NCI-H510A treated with DMSO at 0.1 percent for 48 hours (cell line): Measurements from ENCODE around the gene ARHGEF38.
"Not testable (repeated sequence)": the region's sequence is repeated elsewhere in the genome, so short reads cannot be mapped to it uniquely, and the experiment has no call there.

Source experiments
- DNase-seq: peaks from one replicate; lab custom pipeline; 2025; lab: John Stamatoyannopoulos, UW

The ARHGEF38 gene

GRCh38 chr4:105652286-105652888 lies 100.0 kb downstream of the ARHGEF38 start:
- no peak for DNase-seq

- DNase-seq, result no peak
Measured at GRCh38 chr4:105657117-105657765, 104.8 kb downstream of the ARHGEF38 start.

- DNase-seq, result no peak
Measured at GRCh38 chr4:105659190-105659589, 106.8 kb downstream of the ARHGEF38 start.

GRCh38 chr4:105661028-105661427 lies 108.6 kb downstream of the ARHGEF38 start:
- DNase-seq, result no peak

GRCh38 chr4:105662935-105663675 lies 110.7 kb downstream of the ARHGEF38 start:
- DNase-seq, result no peak

- no peak for DNase-seq
Measured at GRCh38 chr4:105666693-105667092, 114.3 kb downstream of the ARHGEF38 start.

GRCh38 chr4:105670684-105671083 lies 118.3 kb downstream of the ARHGEF38 start:
- DNase-seq, result no peak

GRCh38 chr4:105671301-105671700 lies 118.9 kb downstream of the ARHGEF38 start:
- no peak for DNase-seq

GRCh38 chr4:105674011-105674410 lies 121.6 kb downstream of the ARHGEF38 start:
- DNase-seq, result no peak

- no peak for DNase-seq
Measured at GRCh38 chr4:105677709-105678108, 125.3 kb downstream of the ARHGEF38 start.

- DNase-seq, result peak; percentile 4
Measured at GRCh38 chr4:105679186-105679585, 126.8 kb downstream of the ARHGEF38 start.

- DNase-seq, result no peak
Measured at GRCh38 chr4:105683038-105683437, 130.6 kb downstream of the ARHGEF38 start.

GRCh38 chr4:105686571-105686970 lies 134.2 kb downstream of the ARHGEF38 start:
- no peak for DNase-seq

GRCh38 chr4:105694812-105695211 lies 142.4 kb downstream of the ARHGEF38 start:
- DNase-seq, result not testable (repeated sequence)

GRCh38 chr4:105695832-105696231 lies 143.4 kb downstream of the ARHGEF38 start:
- DNase-seq, result not testable (repeated sequence)

- DNase-seq, result no peak
Measured at GRCh38 chr4:105698607-105699006, 146.2 kb downstream of the ARHGEF38 start.

GRCh38 chr4:105707782-105708180 lies 155.4 kb downstream of the ARHGEF38 start:
- no peak for DNase-seq

GRCh38 chr4:105708181-105709080 lies 156.0 kb downstream of the ARHGEF38 start, which contains the start of the genes GSTCD and INTS12:
Gene GSTCD (plus strand): TSS chr4:105708784. CDS start chr4:105717614, 8,830 bp downstream.
Gene INTS12 (minus strand): TSS chr4:105708689. CDS start chr4:105700005, 8,684 bp downstream.
- peak; percentile 35 for DNase-seq

- DNase-seq, result peak; percentile 19
Measured at GRCh38 chr4:105709081-105709450, 156.6 kb downstream of the ARHGEF38 start.

GRCh38 chr4:105710012-105710600 lies 157.7 kb downstream of the ARHGEF38 start:
- no peak for DNase-seq

- no peak for DNase-seq
Measured at GRCh38 chr4:105710678-105711077, 158.3 kb downstream of the ARHGEF38 start.
